HG02840 (cell line): ENCODE data around the gene BEAN1.

ENCODE experiments used
- ATAC-seq: cut with Tn5 transposase; IDR thresholded peaks from one replicate; pipeline ENCODE4 v1.9.1; 2021; ENCODE audit warnings: mild to moderate bottlenecking, moderate library complexity, moderate number of reproducible peaks; ENCODE audit not compliant: unreplicated experiment, low FRiP score

Gene BEAN1

GRCh38 chr16:66427036-66427860 lies at the start of gene BEAN1:
BEAN1 (plus strand) TSS chr16:66427295; CDS start chr16:66437677, 10,382 bp downstream.
- ATAC-seq, result no peak

- no peak for ATAC-seq
These were observed 49.8 kb upstream of the BEAN1 start for GRCh38 chr16:66377324-66377723.

- ATAC-seq, result no peak
These were observed 48.1 kb upstream of the BEAN1 start for GRCh38 chr16:66378741-66379570.

GRCh38 chr16:66379571-66379941 lies 47.5 kb upstream of the BEAN1 start:
- ATAC-seq, result no peak

- ATAC-seq, result no peak
These were observed 46.7 kb upstream of the BEAN1 start for GRCh38 chr16:66380421-66380820.

- no peak for ATAC-seq
These were observed 45.4 kb upstream of the BEAN1 start for GRCh38 chr16:66381585-66382170.

GRCh38 chr16:66382171-66382965 lies 44.7 kb upstream of the BEAN1 start:
- ATAC-seq, result no peak

- ATAC-seq, result no peak
These were observed 44.2 kb upstream of the BEAN1 start for GRCh38 chr16:66382966-66383299.

- ATAC-seq, result no peak
These were observed 43.5 kb upstream of the BEAN1 start for GRCh38 chr16:66383551-66383950.

GRCh38 chr16:66385415-66385814 lies 41.7 kb upstream of the BEAN1 start:
- ATAC-seq, result no peak

- no peak for ATAC-seq
These were observed 40.2 kb upstream of the BEAN1 start for GRCh38 chr16:66386629-66387622.

GRCh38 chr16:66387817-66388332 lies 39.2 kb upstream of the BEAN1 start:
- ATAC-seq, result no peak

GRCh38 chr16:66388350-66389139 lies 38.5 kb upstream of the BEAN1 start:
- ATAC-seq, result no peak

- no peak for ATAC-seq
These were observed 37.6 kb upstream of the BEAN1 start for GRCh38 chr16:66389256-66390176.

GRCh38 chr16:66390346-66391108 lies 36.6 kb upstream of the BEAN1 start:
- ATAC-seq, result no peak
